ENCODE results near the gene TASOR.

Gene TASOR

DNA sequence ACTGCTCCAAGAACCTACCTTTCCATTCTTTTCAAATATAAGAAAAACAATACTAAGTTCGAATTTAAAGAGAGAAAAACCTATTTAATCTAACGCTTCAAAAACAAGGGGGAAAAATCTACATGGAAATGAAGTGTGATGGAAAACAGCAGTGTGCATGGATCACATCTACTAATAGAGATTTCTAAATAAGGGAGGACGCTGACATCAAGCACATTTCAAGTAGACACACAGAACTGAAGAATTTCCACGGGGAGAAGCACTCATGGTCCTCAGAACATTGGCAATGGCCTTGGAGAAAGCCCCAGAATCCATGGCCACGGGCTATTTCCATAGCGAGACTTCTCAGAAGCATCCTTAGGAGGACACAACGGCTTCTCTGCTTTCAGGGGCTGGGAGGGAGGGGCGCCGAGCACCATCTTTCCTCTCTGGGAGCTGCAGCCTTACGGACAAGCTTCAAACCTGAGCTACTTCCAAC is 1.0 kb downstream of the TASOR start:
- no peak overlapping the region for H2BK5ac ChIP-seq (ENCODE audit: low read length)
- H2BK15ac ChIP-seq (replicated peaks; ENCODE audit: low read depth), result no peak overlapping the region
- WGBS (ENCODE audit: extremely low coverage, insufficient coverage, low lambda C conversion rate), result no CpG with 5 or more reads among the region's 10 CpGs
- H3K4me3 ChIP-seq (ENCODE audit: low read length), result peak overlapping the region; percentile 91
- peak overlapping the region; percentile 98 for H3K18ac ChIP-seq (ENCODE audit: low read length)
- no peaks in the 10 kb centered on the region for H3K36me3 ChIP-seq (ENCODE audit: control insufficient read depth, insufficient read depth, low read length)
- H3K4me1 ChIP-seq (ENCODE audit: control insufficient read depth, low read depth, low read length), result no peaks in the 10 kb centered on the region
- no peak overlapping the region for H3K23ac ChIP-seq (ENCODE audit: low read length)
- DNase-seq, result peak; percentile 93
- H3K56ac ChIP-seq (ENCODE audit: low read length), result peak overlapping the region; percentile 99
- no peaks in the 10 kb centered on the region for H3K27me3 ChIP-seq (ENCODE audit: insufficient read depth, low read length, poor library complexity)
- H3K9ac ChIP-seq (ENCODE audit: low read length), result peak overlapping the region; percentile 96
- H3K79me1 ChIP-seq (ENCODE audit: low read length), result no peaks in the 10 kb centered on the region
- H3K79me2 ChIP-seq (ENCODE audit: control insufficient read depth, insufficient read depth, low read length), result peaks cover 8% of the 10 kb centered on the region
- H3K4ac ChIP-seq (ENCODE audit: low read depth, low read length), result peak overlapping the region; percentile 78
- no peak overlapping the region for H4K5ac ChIP-seq (ENCODE audit: low read length)
- peak overlapping the region; percentile 92 for H3K27ac ChIP-seq (ENCODE audit: low read depth, low read length)
- peak overlapping the region; percentile 94 for H3K4me2 ChIP-seq (ENCODE audit: low read length)
- no peak overlapping the region for H4K8ac ChIP-seq (ENCODE audit: low read depth, low read length)
- H2BK120ac ChIP-seq (ENCODE audit: low read depth, low read length), result no peak overlapping the region
- H2AK5ac ChIP-seq (ENCODE audit: low read length), result no peak overlapping the region

DNA sequence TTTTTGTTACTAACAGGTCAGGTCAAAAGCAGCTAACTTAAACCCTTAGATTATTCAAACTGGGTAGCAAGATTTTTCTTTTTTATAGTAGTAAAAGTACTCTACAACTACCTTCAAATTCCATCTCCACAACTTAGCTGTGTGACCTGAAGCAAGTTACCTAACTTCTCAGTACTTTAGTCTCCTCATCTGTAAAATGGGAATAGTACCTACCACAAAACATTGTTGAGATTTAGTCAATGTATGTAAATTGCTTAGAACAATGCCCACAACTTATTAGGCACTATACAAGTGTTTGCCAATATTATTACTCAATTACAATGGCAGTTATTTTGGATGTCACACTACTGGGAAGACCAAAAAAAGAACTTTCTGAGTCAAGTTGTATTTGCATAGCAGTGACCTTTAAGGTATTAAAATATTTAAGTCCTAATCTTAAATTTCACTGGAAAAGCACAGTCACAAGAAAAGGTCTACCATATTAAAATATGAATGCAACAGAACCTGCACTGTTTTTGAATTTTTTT is 2.9 kb downstream of the TASOR start:
- Histone ChIP-seq H3K4me3 (ENCODE audit: low read length) (no peak overlapping the region), H3K36me3 (ENCODE audit: control insufficient read depth, insufficient read depth, low read length) (no peaks in the 10 kb centered on the region)

GRCh38 chr3:56677286-56677685 is 5.8 kb downstream of the TASOR start:
- no peaks in the 10 kb centered on the region for H3K4me1 ChIP-seq (ENCODE audit: control insufficient read depth, low read depth, low read length)
- H3K36me3 ChIP-seq (ENCODE audit: control insufficient read depth, insufficient read depth, low read length), result no peaks in the 10 kb centered on the region
- DNase-seq, result no peak
- H3K18ac ChIP-seq (ENCODE audit: low read length), result no peak overlapping the region
- no peak overlapping the region for H2BK5ac ChIP-seq (ENCODE audit: low read length)
- peaks cover 8% of the 10 kb centered on the region for H3K79me2 ChIP-seq (ENCODE audit: control insufficient read depth, insufficient read depth, low read length)
- no peak overlapping the region for H3K4ac ChIP-seq (ENCODE audit: low read depth, low read length)
- no peak overlapping the region for H3K4me2 ChIP-seq (ENCODE audit: low read length)
- H3K23ac ChIP-seq (ENCODE audit: low read length), result no peak overlapping the region
- H2BK15ac ChIP-seq (replicated peaks; ENCODE audit: low read depth), result no peak overlapping the region
- H3K27ac ChIP-seq (ENCODE audit: low read depth, low read length), result no peak overlapping the region
- H3K9ac ChIP-seq (ENCODE audit: low read length), result no peak overlapping the region
- no peaks in the 10 kb centered on the region for H3K27me3 ChIP-seq (ENCODE audit: insufficient read depth, low read length, poor library complexity)
- no CpG with 5 or more reads among the region's 1 CpG for WGBS (ENCODE audit: extremely low coverage, insufficient coverage, low lambda C conversion rate)
- H3K4me3 ChIP-seq (ENCODE audit: low read length), result no peak overlapping the region
- H2AK5ac ChIP-seq (ENCODE audit: low read length), result no peak overlapping the region
- no peak overlapping the region for H3K56ac ChIP-seq (ENCODE audit: low read length)
- no peaks in the 10 kb centered on the region for H3K79me1 ChIP-seq (ENCODE audit: low read length)
- no peak overlapping the region for H2BK120ac ChIP-seq (ENCODE audit: low read depth, low read length)
- H4K5ac ChIP-seq (ENCODE audit: low read length), result no peak overlapping the region
- no peak overlapping the region for H4K8ac ChIP-seq (ENCODE audit: low read depth, low read length)

More for the DNA sequence above, 2.9 kb downstream of the TASOR start:
- no peak for DNase-seq
- Histone ChIP-seq H4K8ac (ENCODE audit: low read depth, low read length) (no peak overlapping the region), H3K9ac (ENCODE audit: low read length) (no peak overlapping the region), H3K4me2 (ENCODE audit: low read length) (no peak overlapping the region), H3K79me2 (ENCODE audit: control insufficient read depth, insufficient read depth, low read length) (peaks cover 8% of the 10 kb centered on the region), H3K23ac (ENCODE audit: low read length) (no peak overlapping the region), H3K56ac (ENCODE audit: low read length) (no peak overlapping the region), H2BK5ac (ENCODE audit: low read length) (no peak overlapping the region), H3K79me1 (ENCODE audit: low read length) (no peaks in the 10 kb centered on the region), H3K27me3 (ENCODE audit: insufficient read depth, low read length, poor library complexity) (no peaks in the 10 kb centered on the region), H3K4me1 (ENCODE audit: control insufficient read depth, low read depth, low read length) (no peaks in the 10 kb centered on the region), H2AK5ac (ENCODE audit: low read length) (no peak overlapping the region), H2BK120ac (ENCODE audit: low read depth, low read length) (no peak overlapping the region), H3K4ac (ENCODE audit: low read depth, low read length) (no peak overlapping the region), H3K27ac (ENCODE audit: low read depth, low read length) (no peak overlapping the region), H4K5ac (ENCODE audit: low read length) (no peak overlapping the region), H2BK15ac (replicated peaks; ENCODE audit: low read depth) (no peak overlapping the region), H3K18ac (ENCODE audit: low read length) (no peak overlapping the region)

GRCh38 chr3:56673781-56674457 is 9.1 kb downstream of the TASOR start:
- H3K27me3 ChIP-seq (ENCODE audit: insufficient read depth, low read length, poor library complexity), result no peaks in the 10 kb centered on the region
- no peak overlapping the region for H3K27ac ChIP-seq (ENCODE audit: low read depth, low read length)
- no peak overlapping the region for H4K5ac ChIP-seq (ENCODE audit: low read length)
- no peak overlapping the region for H3K4ac ChIP-seq (ENCODE audit: low read depth, low read length)
- no peak overlapping the region for H3K4me3 ChIP-seq (ENCODE audit: low read length)
- no peak overlapping the region for H3K23ac ChIP-seq (ENCODE audit: low read length)
- no peak overlapping the region for H2BK120ac ChIP-seq (ENCODE audit: low read depth, low read length)
- H2AK5ac ChIP-seq (ENCODE audit: low read length), result no peak overlapping the region
- peaks cover 2% of the 10 kb centered on the region for H3K79me2 ChIP-seq (ENCODE audit: control insufficient read depth, insufficient read depth, low read length)
- no peak overlapping the region for H4K8ac ChIP-seq (ENCODE audit: low read depth, low read length)
- no peak for DNase-seq
- no peaks in the 10 kb centered on the region for H3K79me1 ChIP-seq (ENCODE audit: low read length)
- H3K4me1 ChIP-seq (ENCODE audit: control insufficient read depth, low read depth, low read length), result no peaks in the 10 kb centered on the region
- WGBS (ENCODE audit: extremely low coverage, insufficient coverage, low lambda C conversion rate), result no CpG with 5 or more reads among the region's 2 CpGs
- no peak overlapping the region for H3K18ac ChIP-seq (ENCODE audit: low read length)
- no peaks in the 10 kb centered on the region for H3K36me3 ChIP-seq (ENCODE audit: control insufficient read depth, insufficient read depth, low read length)
- H2BK15ac ChIP-seq (replicated peaks; ENCODE audit: low read depth), result no peak overlapping the region
- no peak overlapping the region for H3K9ac ChIP-seq (ENCODE audit: low read length)
- H2BK5ac ChIP-seq (ENCODE audit: low read length), result no peak overlapping the region
- no peak overlapping the region for H3K56ac ChIP-seq (ENCODE audit: low read length)
- H3K4me2 ChIP-seq (ENCODE audit: low read length), result no peak overlapping the region

DNA sequence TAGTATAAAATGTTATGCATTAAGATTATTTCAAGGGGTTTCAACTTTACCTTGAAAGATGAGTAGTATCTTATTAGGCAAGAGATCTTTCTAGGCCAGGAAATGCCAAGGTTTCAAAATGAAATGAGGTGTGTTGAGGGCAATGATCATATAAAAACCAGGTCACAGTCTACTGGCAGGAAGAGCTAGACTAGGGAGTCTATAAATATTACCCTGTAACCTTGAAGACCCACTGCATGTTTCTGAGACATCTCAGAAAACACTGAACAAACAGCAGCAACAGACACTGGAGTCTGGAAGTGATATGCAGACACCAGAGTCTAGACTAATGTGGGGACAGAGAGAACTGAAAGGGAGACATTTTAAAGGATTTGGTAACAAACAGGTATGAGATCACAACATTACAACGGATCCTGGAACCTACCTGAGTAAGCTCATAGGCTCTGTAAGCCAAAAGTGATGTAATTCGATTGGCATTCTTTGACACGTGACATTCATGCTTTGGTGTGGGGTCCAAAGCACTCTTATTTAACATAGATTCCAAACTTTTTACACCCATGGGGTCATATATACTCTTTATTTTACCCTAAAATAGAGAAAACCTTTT is 15.0 kb downstream of the TASOR start:
- no peak overlapping the region for H3K4me2 ChIP-seq (ENCODE audit: low read length)
- WGBS (ENCODE audit: extremely low coverage, insufficient coverage, low lambda C conversion rate), result no CpG with 5 or more reads among the region's 3 CpGs
- no peak overlapping the region for H4K5ac ChIP-seq (ENCODE audit: low read length)
- no peaks in the 10 kb centered on the region for H3K79me1 ChIP-seq (ENCODE audit: low read length)
- H3K27me3 ChIP-seq (ENCODE audit: insufficient read depth, low read length, poor library complexity), result no peaks in the 10 kb centered on the region
- H3K4ac ChIP-seq (ENCODE audit: low read depth, low read length), result no peak overlapping the region
- no peak overlapping the region for H2BK15ac ChIP-seq (replicated peaks; ENCODE audit: low read depth)
- H3K27ac ChIP-seq (ENCODE audit: low read depth, low read length), result no peak overlapping the region
- no peak overlapping the region for H3K9ac ChIP-seq (ENCODE audit: low read length)
- no peaks in the 10 kb centered on the region for H3K4me1 ChIP-seq (ENCODE audit: control insufficient read depth, low read depth, low read length)
- DNase-seq, result peak; percentile 82
- no peak overlapping the region for H2BK5ac ChIP-seq (ENCODE audit: low read length)
- H2BK120ac ChIP-seq (ENCODE audit: low read depth, low read length), result no peak overlapping the region
- peaks cover 1% of the 10 kb centered on the region for H3K36me3 ChIP-seq (ENCODE audit: control insufficient read depth, insufficient read depth, low read length)
- H4K8ac ChIP-seq (ENCODE audit: low read depth, low read length), result no peak overlapping the region
- H3K79me2 ChIP-seq (ENCODE audit: control insufficient read depth, insufficient read depth, low read length), result no peaks in the 10 kb centered on the region
- H3K23ac ChIP-seq (ENCODE audit: low read length), result no peak overlapping the region
- no peak overlapping the region for H3K56ac ChIP-seq (ENCODE audit: low read length)
- H2AK5ac ChIP-seq (ENCODE audit: low read length), result no peak overlapping the region
- H3K18ac ChIP-seq (ENCODE audit: low read length), result no peak overlapping the region
- no peak overlapping the region for H3K4me3 ChIP-seq (ENCODE audit: low read length)
